NB4 (cell line): ENCODE data around the gene DDC.
"Not testable (repeated sequence)": the region's sequence is repeated elsewhere in the genome, so short reads cannot be mapped to it uniquely, and the experiment has no call there.

Experiments
- DNase-seq: peaks from one replicate; pipeline ENCODE4 v3.0.0; 2010; ENCODE audit warnings: low read depth
- H3K4me3 ChIP-seq: one replicate; pipeline ENCODE4 v1.5.1; 2011; ENCODE audit warnings: mild to moderate bottlenecking, low read depth, low read length, moderate library complexity
- CTCF ChIP-seq: IDR thresholded peaks from one replicate; pipeline ENCODE4 v1.5.1; 2012; ENCODE audit warnings: low read depth, low read length
- MAX ChIP-seq: IDR thresholded peaks from 2 replicates; pipeline ENCODE4 v1.6.1; 2011; ENCODE audit warnings: low read depth, low read length
- MYC ChIP-seq: IDR thresholded peaks from 2 replicates; pipeline ENCODE4 v1.6.1; 2011; ENCODE audit warnings: low read depth, low read length
- POLR2A ChIP-seq: IDR thresholded peaks from 2 replicates; pipeline ENCODE4 v1.6.1; 2011; ENCODE audit warnings: mild to moderate bottlenecking; ENCODE audit not compliant: insufficient read length; ENCODE audit errors: extremely low read depth

The DDC gene

GRCh38 chr7:50531928-50532327 lies 33.3 kb downstream of the DDC start:
- TF ChIP-seq MAX = no peak
- TF ChIP-seq POLR2A = no peak
- TF ChIP-seq CTCF = no peak
- no peak for TF ChIP-seq MYC
- H3K4me3 ChIP-seq = no peak overlapping the region
- no peak for DNase-seq

DNA sequence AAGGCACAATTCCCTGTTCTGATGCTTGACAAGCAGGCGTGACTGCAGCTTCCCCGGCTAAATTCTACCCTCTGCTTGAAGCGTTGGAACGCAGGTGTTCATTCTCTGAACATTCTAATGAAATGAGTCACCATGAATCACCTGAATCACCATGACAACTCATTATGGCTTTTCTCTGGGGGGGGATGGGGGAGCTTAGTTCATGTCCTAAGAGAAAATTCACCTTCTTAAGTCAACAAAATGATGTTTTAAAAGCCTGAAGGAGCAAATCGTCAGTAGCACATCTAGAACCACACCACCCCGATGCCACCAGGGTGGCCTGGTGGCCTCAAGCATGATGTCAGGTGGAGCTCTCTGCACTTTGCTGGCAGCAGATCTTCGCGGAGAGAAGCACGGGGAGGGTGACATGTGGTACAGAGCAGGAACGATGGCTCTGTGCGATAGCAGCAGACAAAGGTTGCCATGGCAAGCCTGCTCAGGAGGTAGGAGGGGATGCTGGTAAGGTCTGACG lies 33.7 kb downstream of the DDC start:
- DNase-seq = no peak
- H3K4me3 ChIP-seq = no peak overlapping the region
- TF ChIP-seq MAX (no peak), CTCF (no peak), POLR2A (no peak), MYC (no peak)

DNA sequence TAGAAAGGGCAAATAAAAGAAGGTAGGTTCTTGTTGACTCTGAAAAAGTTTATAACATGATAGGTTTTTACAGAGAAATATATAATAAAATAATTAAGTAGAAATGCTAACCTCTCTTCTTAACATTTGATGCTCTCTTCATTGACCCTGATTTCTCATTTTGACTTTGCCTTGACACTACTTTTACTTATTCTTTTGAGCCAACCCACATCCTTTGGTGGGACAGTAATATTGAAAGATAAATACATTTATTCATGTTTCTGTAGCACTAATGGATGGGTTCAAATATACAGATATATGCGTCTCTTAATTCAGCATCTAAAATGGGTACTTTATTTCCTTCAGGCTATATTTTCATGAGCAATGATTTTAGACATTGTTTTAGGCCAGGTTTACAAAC lies 34.4 kb downstream of the DDC start:
- TF ChIP-seq POLR2A = no peak
- TF ChIP-seq CTCF = no peak
- H3K4me3 ChIP-seq = no peak overlapping the region
- DNase-seq = no peak

DNA sequence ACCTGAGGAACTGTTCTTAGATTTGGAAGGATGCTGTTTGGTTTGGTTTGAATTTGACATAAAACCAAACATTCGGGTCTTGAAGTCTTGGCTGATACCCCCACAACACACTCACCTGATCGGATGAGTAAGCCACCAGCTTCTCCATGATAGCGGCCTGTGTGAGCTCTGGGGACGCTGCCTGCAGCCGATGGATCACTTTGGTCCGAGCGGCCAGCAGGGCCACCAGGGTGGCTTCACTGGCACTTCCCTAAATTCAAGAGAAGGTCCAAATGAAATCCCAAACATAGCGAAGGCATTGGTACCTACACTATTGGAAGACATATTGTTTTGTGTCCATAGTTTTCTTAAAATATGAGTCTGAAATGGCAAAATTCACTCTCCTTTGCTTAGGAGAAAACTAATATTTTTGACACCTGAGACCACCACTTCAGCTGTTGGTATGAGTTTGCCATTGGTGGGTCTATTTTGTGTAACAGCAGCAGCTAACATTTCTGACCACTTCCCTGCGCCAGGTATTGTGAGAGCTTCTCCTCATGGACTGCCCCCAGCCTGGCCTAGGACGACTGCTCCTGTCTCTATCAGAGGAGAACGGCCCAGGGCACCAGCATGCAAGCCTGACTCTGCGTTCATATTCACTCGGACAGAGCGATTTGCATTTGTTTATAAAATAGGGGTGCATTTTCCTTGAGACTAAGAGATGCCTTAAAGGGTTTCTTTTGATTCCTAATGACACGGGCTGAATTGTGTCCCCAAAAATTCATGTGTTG lies 35.9 kb downstream of the DDC start:
- DNase-seq = no peak
- TF ChIP-seq MYC = no peak
- TF ChIP-seq MAX = no peak
- no peak for TF ChIP-seq CTCF
- no peak for TF ChIP-seq POLR2A
- H3K4me3 ChIP-seq = no peak overlapping the region

DNA sequence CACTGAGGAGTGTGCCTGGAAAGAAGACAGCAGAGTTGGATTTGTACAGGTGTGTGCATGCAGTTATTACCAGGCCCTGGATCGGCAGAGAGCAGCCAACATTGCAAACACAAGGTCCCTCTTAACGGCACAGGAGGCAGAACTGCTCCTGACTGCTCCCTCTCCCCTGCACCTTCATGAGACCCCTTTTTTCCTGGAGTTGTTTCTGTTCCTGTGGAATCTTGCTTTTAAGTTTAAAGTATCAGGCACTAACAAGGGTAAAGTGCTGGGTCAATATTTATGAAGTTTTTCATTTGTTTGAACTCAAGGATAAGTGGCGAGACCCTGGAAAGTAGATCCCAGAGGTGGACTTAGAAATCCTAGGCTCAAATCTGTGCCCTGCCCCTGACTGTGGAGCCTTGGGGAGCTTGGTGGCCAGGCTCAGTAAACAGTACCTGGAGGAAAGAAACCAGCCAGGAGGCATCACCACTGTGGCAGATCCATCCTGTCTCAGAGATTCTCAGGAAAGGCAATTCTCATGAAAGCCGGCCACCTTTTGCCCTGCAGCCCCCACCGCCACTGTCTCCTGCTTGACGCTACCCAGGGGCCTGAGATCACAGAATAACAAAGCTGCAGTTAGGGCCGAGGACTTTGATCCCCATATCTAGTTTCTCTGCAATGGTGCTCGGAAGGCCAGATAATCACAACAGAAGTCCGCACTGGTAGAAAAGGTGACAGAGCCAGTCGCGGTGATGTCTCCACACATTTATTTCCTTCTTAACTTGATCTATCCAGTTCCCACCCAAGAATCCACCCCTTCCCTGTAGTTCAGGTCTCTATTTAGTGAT lies 36.7 kb downstream of the DDC start:
- TF ChIP-seq POLR2A (no peak), MAX (no peak), MYC (no peak), CTCF (no peak)
- H3K4me3 ChIP-seq = no peak overlapping the region
- DNase-seq = no peak

DNA sequence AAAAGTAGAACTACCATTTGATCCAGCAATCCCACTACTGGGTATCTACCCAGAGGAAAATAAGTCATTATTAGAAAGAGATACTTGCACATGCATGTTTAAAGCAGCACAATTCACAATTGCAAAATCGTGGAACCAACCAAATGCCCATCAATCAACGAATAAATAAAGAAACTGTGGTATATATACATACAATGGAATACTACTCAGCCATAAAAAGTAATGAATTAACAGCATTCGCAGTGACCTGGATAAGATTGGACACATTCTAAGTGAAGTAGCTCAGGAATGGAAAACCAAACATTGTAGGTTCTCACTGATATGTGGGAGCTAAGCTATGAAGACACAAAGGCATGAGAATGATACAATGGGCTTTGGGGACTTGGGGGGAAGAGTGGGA lies 45.9 kb downstream of the DDC start:
- not testable (repeated sequence) for H3K4me3 ChIP-seq

More for the DNA sequence above, 45.9 kb downstream of the DDC start:
- DNase-seq = not testable (repeated sequence)
